Esophagus mucosa (tissue), 1 donor: ENCODE data around the gene MCRIP1. TPM values are rescaled to one million over a fixed set of nuclear protein-coding genes. Genes with fewer than 3 reads are reported as not detected.

ENCODE experiments used
- ATAC-seq: fragments of 200-7000 bp; cut with Tn5 transposase; one replicate; pipeline ENCODE4 v1.9.1; 2020
- total RNA-seq: library from RNA; stranded (reverse); gene quantifications from one replicate; pipeline ENCODE4 v1.2.4, GENCODE V29; 2023
- donor health status: DM: yes; HTN: yes; CAD: no.

MCRIP1 gene
- total RNA-seq, 1 donor from 2014 or later: 18.7 TPM

DNA sequence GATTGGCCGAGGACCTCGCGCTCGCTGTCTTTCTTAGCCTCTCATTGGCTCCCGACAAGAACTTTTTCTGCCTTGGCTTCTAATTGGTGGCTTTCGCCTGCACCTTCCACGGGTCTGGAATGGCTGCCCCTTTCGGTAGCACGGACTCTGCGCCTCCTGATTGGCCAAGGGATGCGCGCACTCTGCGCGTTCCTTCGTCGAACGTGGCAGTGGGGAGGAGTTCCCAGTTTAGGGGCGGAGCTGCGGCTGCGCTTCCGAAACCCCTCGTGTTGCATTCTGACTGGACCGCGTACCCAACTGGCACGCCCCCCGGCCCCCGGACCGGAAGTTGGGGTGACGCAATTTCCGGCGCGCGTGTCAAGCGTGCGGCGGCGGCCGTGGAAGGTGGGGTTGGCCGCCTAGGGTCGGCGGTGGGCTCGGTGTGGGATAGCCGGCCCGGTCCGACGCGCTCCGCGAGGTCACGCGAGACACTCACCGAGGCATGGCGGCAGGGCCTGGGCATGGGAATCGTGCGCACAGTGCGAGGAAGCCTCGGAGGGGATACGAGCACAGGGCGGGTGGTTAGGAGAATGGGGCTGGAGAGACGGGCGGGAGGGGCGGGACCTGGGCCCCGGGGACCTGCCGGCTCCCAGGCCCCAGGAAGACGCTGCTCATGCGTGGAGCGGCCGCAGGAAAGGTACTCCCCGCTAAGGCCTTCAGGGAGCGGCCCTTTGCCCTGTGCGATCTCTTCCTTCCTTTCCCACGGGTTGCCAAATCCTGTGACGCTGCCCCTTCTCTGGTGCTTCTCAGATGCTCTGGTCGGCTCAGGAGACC, 27.9 kb upstream of the MCRIP1 start:
- ATAC-seq: peak; percentile 89

DNA sequence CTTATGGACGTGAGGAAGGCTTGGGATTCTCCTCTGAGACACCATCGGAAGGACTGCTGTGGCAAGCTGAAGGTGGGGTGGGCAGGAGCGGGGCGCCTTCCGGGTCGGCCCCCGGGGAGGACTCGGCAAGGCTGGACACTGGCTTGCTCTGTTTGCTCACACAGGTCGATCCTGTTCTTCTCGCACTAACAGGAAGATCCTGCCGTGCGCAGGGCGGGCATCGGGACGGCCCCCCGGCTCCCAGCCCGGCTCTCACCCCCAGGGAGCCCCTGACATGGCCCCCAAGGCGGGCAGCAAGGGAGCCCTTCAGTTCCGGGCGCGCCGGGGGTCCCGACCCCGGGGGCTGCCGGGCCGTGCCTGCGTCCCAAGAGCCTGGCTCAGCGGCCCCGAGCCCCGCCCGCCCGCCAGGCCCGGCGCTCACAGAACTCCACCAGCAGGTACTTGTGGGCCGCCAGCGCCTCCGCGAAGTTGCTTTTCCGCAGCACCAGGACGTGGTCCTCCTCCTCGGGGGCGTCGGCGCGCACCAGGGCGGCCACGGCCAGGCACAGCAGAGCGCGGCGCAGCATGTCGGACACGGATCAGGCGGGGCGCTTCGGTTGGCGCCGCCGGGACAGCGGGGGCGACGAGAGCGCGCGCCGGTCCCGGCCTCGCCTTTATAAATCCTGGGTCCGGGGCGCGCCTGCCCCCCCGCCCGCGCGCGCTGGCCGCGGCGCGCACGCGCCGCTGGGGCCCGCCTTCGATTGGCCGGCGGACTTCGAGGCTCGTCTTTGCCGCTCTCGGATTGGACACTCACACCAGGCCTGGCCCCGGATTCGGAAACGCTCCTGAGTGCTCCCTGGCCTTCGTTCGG, 27.0 kb upstream of the MCRIP1 start, which contains the start of gene P4HB:
P4HB (minus strand) TSS at position 630 of the 850 bp plus-strand sequence; CDS start at position 566, 64 bp downstream.
- ATAC-seq: peak; percentile 2

DNA sequence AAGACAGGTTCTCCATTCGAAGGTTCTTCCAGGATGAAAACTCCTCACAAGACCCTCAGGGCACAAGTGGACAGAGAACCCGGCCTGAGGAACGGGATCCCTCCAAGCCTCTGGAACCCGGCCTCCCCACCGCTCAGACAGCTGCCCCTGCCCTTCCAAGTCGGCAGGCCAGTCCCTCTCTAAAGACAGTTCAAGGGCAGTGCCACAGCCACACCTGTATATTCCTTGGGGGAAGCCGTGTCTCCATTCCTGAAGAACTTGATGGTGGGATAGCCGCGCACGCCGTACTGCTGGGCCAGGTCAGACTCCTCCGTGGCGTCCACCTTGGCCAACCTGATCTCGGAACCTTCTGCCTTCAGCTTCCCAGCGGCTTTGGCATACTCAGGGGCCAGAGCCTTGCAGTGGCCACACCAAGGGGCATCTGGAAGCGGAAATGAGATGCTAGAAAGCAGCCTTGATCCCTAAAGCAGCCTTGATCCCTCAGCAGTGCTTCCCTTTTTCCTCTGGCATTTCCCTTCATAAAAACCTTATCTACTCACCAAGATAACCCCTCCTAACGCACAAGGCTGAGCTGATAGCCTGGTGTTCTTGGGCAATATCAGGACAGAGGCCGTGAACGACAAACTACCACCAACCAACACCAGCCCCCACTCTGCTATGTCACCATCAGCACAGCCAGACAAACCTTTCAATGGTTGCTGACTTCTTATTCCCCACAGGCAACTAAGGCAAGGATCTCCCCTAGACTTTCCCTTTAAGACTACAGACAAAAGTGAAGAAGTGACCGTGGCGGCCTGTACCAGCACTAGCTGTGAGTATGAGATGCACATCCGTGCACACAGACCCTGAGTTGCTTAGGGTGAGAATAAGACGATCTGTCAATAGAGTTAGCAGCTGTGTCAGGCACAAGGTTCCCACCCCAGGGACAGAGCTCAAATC, 26.1 kb upstream of the MCRIP1 start:
- ATAC-seq: no peak

DNA sequence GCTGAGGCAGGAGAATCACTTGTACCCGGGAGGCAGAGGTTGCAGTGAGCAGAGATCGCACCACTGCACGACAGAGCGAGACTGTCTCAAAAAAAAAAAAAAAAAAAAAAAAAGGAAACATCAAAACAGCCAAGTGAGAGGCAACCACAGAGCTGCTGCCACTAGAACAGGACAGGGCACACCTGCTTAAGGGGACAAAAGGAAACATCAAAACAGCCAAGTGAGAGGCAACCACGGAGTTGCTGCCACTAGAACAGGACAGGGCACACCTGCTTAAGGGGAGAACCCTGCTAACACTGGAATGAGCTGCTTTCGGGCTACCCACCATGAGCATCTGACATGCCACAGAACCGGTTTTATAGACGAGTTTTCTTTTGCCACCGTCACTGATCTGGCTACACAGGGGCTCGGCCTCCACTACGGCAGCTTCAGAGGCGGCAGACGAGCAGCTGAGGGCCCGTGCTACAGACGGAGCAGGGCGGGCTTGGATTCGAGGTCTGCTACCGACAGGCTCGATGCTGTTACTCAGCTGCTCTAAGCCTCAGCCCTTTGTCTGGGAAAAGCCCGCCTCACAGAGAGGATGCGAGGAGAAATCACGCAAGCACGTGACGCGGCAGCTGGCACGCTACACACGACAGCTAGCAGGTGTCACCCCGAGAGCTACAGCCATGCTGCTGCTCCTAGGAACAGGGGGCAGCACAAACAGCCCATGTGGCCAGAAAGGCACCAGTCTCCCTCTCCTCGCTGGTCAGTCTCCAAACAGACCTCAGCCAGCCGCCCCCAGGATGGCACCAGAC, 25.3 kb upstream of the MCRIP1 start:
- peak; percentile 2 for ATAC-seq

DNA sequence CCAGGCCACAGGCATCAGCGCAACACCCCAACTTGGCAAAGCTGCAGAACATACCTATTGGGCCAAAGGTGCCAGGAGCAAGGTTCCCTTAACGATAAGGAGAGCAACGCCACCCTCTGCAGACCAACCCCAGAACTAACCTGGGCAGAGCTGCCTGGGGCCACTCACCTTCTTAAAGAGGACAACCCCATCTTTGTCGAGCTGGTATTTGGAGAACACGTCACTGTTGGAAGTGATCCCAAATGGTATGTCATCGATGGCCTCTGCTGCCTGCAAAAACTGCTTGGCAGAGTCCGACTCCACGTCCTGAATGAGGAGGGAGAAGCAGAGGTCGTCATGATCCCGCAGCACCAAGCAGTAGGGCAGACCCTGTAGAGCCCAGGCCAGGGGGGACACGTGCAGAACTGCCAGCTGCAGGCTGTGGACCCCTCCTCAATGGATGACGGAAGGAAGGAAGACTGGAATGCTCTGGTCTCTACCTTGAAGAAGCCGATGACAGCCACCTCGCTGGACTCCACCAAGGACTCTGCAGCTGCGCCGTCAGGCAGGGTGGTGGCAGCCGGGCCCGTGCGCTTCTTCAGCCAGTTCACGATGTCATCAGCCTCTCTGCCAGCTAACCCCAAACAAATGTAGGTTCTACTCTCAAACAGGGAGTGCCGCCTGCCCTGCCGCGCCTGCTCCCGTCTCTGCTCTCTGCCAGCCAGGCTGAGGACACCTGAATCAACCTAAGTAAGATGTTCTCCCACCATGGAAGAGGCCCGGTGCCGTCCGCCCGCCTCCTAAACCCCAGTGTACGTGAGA, 22.1 kb upstream of the MCRIP1 start:
- ATAC-seq: peak; percentile 62

DNA sequence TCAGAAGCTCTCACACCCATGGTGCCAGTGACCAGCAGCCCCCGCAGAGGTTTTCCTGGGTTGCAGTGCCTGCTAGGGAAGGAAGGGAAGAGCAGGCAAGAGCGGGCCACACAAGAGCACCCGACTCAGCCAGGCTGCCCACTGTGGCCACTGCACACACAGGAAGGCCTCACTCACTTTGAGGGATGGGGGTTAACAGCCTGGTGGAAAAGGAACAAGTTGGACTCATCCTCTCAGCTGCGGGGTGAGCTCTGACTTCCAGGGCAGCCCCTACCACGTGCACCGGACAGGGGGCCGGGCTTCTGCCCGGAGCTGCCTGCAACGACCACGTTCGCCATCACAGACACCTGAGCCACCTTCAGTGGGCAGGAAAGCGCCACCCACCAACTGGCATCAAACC, 19.1 kb upstream of the MCRIP1 start:
- no peak for ATAC-seq

DNA sequence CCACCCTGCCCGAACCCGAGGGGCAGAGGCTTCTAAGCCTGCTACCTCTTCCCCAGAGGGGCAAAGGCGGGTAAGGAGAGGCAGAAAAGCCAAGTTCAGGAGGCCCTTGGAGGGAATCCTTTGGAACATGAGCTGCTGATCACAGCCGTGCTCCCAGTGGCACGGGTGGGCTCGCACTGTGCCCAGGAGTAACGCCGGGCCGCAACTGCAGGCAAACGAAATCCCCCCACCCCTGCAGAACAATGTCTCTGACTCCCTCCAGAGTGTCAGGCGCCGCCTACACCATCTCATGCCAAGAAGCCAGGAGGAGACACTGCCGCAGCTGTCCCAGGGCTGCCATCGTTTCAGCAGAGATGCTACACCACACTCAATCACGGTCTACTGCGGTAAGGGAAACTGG, 18.3 kb upstream of the MCRIP1 start:
- no peak for ATAC-seq

DNA sequence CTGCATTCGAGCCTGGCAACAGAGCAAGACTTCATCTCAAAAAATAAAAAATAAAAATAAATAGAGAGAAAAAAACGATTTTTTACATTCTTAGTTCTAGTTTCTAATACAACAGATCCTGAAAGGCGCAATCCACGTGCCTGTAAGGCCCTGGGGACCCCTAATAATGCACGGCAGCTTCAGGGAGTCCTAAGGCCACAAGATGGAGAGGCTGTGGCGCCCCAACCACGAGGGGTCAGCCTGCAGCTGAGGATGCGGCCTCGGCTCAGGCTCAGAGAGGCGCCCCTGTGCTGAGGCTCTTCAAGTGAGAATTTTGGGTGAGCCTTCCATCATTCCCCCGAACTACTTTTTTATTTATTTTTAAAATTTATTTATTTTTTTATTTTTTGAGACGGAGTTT, 16.4 kb upstream of the MCRIP1 start:
- no peak for ATAC-seq

DNA sequence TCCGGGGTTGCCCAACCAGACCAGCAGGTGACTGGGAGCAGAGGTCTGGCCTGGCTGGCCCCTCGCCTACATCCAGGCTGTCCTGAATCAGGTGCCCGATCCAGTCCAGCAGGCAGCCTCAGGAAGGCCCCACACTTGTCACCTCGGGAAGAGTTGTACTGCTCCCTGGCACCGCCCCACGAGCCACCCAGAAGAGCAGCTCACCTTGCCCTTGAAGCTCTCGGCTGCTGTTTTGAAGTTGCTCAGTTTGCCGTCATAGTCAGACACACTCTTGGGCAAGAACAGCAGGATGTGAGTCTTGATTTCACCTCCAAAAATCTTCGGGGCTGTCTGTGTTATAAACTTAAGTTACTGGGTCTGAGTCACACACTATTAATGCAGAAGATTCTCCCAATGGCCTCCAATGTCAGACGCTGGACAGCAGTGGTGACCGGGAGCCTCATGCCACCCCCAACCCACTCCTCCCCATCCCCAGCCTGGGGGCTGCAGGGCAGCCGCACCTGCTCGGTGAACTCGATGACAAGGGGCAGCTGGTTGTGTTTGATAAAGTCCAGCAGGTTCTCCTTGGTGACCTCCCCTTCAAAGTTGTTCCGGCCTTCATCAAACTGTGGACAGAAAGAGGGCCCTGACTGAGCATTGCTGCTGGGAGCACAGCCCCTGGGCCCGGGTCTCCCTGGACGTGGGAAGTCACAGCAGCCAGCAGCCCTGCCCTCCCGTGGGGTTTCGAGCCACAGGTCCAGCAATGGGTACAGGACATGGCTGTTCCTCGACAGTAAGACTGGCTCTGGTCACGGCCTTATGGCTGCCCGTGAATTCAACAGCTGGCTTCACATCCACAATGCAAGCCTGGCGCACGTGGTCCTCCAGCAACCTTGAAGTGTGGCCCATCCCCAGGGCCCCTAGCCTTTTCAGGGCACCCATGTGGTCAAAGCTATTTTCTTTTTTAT, 13.9 kb upstream of the MCRIP1 start:
- peak; percentile 55 for ATAC-seq

DNA sequence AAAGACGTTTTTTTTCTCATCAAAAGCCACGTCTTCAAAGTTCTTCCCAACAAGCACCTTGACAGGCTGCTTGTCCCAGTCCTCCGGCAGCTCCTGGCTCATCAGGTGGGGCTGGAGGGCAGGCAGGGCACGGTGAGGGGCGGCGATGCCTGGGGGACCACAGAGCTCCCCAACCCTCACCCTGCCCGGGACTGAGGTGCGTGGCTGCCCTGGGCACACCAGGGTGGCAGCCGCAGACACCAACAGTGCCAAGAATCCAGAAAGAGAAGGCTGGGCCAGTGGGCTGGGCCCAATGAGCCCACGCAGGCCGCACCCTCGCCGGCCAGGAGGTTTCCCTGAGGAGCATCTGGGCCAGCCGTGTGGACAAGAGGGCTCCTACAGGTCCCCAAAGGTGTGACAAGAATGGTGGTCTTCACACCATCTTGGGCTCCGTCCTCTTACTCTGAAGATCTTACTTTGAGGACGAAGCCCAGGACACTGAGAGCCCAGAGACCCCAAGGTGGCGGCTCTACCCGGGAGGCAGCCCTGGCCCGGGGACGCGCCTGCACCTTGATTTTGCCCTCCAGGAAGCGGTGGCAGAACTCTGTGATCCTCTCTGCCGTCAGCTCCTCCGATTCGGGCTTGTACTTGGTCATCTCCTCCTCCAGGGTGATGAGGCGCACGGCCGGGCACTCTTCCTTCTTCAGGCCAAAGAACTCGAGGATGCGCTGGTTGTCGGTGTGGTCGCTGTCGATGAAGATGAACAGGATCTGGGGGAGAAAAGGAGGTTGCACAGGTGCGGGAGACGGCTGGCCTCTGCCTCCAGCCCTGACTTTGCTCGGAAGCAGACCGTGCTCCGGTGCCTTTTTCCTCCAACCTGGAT, 13.0 kb upstream of the MCRIP1 start:
- no peak for ATAC-seq

DNA sequence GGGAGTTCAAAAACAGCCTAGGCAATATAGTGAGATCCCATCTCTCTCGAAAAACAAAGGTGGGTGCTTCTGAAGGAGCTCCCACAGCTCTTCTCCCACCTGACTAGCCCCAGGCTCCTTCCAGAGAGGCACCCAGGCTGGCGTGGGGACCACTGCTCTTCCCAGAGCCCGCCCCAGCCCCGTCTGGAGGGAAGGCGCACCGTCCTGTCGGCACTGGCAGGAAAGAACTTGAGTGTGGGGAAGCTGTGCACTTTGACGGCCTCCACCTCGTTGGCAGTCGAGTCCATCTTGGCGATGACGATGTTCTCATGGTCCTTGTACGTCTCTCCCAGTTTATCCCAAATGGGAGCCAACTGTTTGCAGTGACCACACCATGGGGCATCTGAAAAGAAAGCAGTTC, 12.3 kb upstream of the MCRIP1 start:
- ATAC-seq: no peak

DNA sequence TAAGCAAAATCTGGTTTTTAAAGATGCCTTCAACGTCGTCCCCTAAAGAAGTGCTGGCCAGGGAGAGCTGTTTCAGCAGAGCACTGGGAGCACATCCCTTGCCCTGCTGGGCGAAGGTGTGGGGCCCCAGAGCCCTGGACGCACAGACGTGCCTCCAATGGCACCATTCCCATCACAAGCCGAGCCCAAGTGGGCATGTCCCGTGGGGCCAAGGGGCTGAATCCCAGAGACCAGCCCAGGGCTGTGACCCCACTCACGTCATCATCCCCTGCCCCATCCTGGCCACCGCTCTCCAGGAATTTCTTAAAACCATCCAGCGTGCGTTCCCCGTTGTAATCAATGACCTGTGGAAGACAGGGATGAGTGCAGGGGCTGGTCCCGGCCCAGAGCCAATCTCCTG, 11.8 kb upstream of the MCRIP1 start:
- no peak for ATAC-seq

DNA sequence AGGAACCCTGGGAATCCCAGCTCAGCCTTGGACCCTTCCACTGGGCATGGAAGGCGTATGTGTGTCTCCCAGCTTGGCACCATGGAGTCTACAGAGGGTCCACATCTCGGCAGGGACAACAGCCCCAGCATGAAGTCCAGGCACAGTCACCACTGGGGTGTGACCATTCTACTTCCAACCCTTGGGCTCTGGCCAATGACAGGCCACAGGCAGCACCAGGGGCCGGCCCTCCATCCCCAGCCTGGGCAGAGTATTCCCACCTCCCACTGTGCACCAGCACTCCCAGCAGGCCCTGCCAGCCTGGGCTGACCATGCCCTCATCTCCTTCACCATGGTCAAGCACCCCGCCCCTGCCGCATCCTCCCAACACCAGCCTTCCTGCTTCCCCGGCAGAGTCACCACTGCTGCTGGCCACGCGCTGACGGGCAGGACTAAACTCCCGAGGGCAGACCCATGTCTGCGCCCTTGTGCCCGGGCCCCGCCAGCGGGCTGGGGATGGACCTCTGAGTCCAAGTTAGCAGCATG, 11.3 kb upstream of the MCRIP1 start:
- no peak for ATAC-seq

DNA sequence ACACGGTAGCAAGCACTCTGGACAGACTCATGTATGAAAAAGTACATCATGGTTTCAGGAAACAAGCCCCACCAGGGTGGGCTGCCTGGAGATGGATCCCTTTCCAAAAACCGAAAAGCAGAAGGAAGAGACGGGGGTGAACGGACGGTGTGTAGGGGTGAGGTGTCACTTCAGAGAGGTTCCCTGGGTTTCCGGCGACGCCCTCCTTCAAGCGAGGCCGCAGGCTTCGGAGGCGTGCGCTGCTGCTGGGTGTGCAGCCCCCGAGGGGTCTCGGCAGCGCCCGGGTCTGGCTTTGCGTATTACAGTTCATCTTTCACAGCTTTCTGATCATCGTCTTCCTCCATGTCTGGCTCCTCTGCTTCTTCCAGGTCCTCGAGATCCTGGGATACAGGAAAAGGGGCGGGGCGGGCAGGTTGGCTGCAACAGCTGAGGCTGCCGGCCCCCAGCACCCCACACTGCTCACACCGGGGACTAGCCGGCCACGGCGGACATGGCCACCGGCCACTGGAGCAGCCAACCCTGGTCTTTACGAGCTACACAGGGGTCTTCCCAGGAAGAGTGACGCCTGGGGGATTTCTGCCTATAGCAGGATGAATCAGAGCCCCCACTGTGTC, 10.7 kb upstream of the MCRIP1 start:
- no peak for ATAC-seq

DNA sequence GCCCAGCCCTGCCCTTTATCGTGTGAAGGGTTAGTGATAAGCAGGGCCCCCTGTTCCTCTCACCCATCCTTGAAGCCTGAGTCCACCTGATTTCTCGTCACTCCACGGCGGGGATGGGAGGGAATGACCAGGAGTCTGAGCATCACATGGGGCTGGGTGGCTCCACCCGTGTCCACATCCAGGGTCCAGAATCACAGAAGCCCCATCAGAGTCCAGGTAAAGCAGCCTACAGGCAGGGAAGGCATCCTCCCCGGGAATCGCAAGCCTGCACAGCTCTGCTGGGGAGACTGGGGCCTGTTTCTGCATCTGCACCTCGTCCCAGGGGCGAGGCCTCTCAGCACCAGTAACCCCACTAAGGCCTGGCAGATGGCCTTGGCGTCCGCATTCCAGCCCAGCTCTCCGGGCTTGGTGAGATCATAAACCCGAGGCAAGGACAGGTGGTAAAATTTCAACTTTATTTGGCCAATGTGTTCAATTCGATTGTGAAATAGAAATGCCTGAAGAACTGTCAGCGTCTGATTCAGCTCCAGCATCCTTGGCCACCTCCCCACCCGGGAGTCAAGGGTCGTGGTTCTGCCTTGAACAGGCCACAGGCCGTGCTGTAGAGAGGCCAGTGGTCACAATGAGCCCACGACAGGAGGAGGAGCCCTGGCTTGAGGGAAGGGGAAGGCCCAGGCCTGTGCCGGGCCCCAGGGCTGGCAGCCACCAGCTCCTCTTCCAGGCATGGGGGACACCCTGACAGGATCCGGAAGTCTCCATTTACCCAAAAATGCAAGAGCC, 9.8 kb upstream of the MCRIP1 start:
- no peak for ATAC-seq

DNA sequence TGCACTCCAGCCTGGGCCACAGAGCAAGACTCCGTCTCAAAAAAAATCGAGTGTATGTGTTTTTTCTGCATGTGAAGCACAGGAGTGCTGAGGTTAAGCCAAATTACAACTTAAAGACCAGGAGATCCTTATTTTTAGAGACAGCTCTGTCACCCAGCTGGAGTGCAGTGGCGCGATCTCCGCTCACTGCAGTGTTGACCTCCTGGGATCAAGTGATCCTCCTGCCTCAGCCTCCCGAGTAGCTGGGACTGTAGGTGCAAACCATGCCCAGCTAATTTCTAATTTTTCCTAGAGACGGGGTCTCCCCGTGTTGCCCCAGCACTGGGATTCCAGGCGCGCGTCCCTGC, 9.3 kb upstream of the MCRIP1 start:
- no peak for ATAC-seq

DNA sequence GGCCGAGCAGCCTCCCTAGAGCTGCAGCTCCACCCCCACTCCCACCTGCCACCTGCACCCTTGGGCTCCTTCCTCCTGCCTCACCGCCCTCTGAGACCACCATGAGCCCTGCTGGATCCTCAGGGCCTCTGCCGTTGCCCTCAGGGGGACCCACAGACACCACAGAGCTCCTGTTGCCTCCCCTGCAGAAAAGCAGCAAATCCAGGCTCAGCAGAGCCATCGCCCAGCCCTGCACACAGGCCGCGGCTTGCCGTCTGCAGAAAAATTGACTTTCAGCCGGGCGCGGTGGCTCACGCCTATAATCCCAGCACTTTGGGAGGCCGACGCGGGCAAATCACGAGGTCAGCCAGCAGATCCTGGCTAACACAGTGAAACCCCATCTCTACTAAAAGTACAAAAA, 8.8 kb upstream of the MCRIP1 start:
- peak; percentile 55 for ATAC-seq
